Fibroblast of villous mesenchyme (primary cell): ENCODE results near the gene NF1. TPM values are rescaled to one million over a fixed set of nuclear protein-coding genes. Genes with fewer than 3 reads are reported as not detected.

ENCODE experiments used
- DNase-seq: peaks from one replicate; pipeline ENCODE4 v3.0.0-alpha.2; 2010; ENCODE audit warnings: low read depth
- H3K4me3 ChIP-seq: 2 replicates; pipeline ENCODE4 v1.5.1; 2011; ENCODE audit warnings: low read depth, mild to moderate bottlenecking, low read length
- CTCF ChIP-seq: IDR thresholded peaks from 2 replicates; pipeline ENCODE4 v1.5.1; 2012; ENCODE audit warnings: low read depth, mild to moderate bottlenecking, low read length; ENCODE audit not compliant: insufficient read depth
- small RNA-seq: library from RNA; depleted of rRNA; stranded (forward); fragments of <200 nt; gene quantifications from one replicate; pipeline ENCODE3, GENCODE V24; 2012
- total RNA-seq: library from RNA; depleted of rRNA; stranded (reverse); fragments of >200 nt; gene quantifications from 2 replicates; pipeline ENCODE4 v1.2.3, GENCODE V29; 2012

The NF1 gene
- total RNA-seq, 1 donor = 82.5 TPM

GRCh38 chr17:31418773-31419350 is 324.1 kb downstream of the NF1 start:
- no peak for TF ChIP-seq CTCF
- H3K4me3 ChIP-seq = no peak overlapping the region
- no peak for DNase-seq

- no peak for TF ChIP-seq CTCF
- no peak overlapping the region for H3K4me3 ChIP-seq
- no peak for DNase-seq
Measured at GRCh38 chr17:31422443-31422842, 327.7 kb downstream of the NF1 start.

GRCh38 chr17:31424944-31425281 is 330.1 kb downstream of the NF1 start:
- H3K4me3 ChIP-seq = no peak overlapping the region
- TF ChIP-seq CTCF = no peak
- no peak for DNase-seq

- TF ChIP-seq CTCF = no peak
- peak; percentile 18 for DNase-seq
- no peak overlapping the region for H3K4me3 ChIP-seq
Measured at GRCh38 chr17:31425282-31426040, 330.7 kb downstream of the NF1 start.

Small RNA genes within 50 kb of the gene (small RNA-seq; reads per million reads assigned to genes)
- gene MIR4733 = 0.38 reads per million

Other genes starting within 250 kb of the NF1 start
- 9.7 and 12.5 TPM in 2 replicates for gene TEFM, start 188.7 kb upstream of the NF1 start, total RNA-seq
- gene ADAP2, start 173.0 kb upstream of the NF1 start, total RNA-seq = 3.0 and 4.2 TPM in 2 replicates
- 8.4 and 8.6 TPM in 2 replicates for gene RNF135, start 123.9 kb upstream of the NF1 start, total RNA-seq
- 0.43 TPM in 1 of 2 replicates, not detected in the other for gene OMG, start 202.3 kb downstream of the NF1 start, total RNA-seq
- gene EVI2B, start 219.1 kb downstream of the NF1 start, total RNA-seq = under 0.01 TPM in 2 replicates
- gene EVI2A, start 226.6 kb downstream of the NF1 start, total RNA-seq = 0.32 and 0.43 TPM in 2 replicates